NCI-H510A treated with DMSO at 0.1 percent for 48 hours (cell line): Measurements from ENCODE around the gene RNGTT.
"Not testable (repeated sequence)": the region's sequence is repeated elsewhere in the genome, so short reads cannot be mapped to it uniquely, and the experiment has no call there.

Experiments used
- DNase-seq: peaks from one replicate; lab custom pipeline; 2025; lab: John Stamatoyannopoulos, UW

The RNGTT gene

GRCh38 chr6:88808381-88808780, 155.0 kb downstream of the RNGTT start:
- no peak for DNase-seq

- DNase-seq: no peak
Observed at GRCh38 chr6:88807622-88808021, 155.8 kb downstream of the RNGTT start.

GRCh38 chr6:88806728-88807127, 156.7 kb downstream of the RNGTT start:
- DNase-seq: no peak

GRCh38 chr6:88804701-88805100, 158.7 kb downstream of the RNGTT start:
- no peak for DNase-seq

- DNase-seq: no peak
Observed at GRCh38 chr6:88785478-88785877, 177.9 kb downstream of the RNGTT start.

- peak; percentile 48 for DNase-seq
Observed at GRCh38 chr6:88780714-88781389, 182.6 kb downstream of the RNGTT start.

- no peak for DNase-seq
Observed at GRCh38 chr6:88775866-88776571, 187.4 kb downstream of the RNGTT start.

- DNase-seq: not testable (repeated sequence)
Observed at GRCh38 chr6:88768114-88768513, 195.3 kb downstream of the RNGTT start.

- DNase-seq: no peak
Observed at GRCh38 chr6:88764081-88764480, 199.3 kb downstream of the RNGTT start.

GRCh38 chr6:88763160-88763559, 200.3 kb downstream of the RNGTT start:
- DNase-seq: no peak

- DNase-seq: no peak
Observed at GRCh38 chr6:88761237-88762031, 202.0 kb downstream of the RNGTT start.

GRCh38 chr6:88760091-88760490, 203.3 kb downstream of the RNGTT start:
- DNase-seq: no peak

GRCh38 chr6:88750936-88751335, 212.5 kb downstream of the RNGTT start:
- DNase-seq: no peak

GRCh38 chr6:88749849-88750248, 213.6 kb downstream of the RNGTT start:
- DNase-seq: no peak

GRCh38 chr6:88748141-88748540, 215.3 kb downstream of the RNGTT start:
- DNase-seq: no peak

GRCh38 chr6:88741939-88742338, 221.5 kb downstream of the RNGTT start:
- no peak for DNase-seq

GRCh38 chr6:88741071-88741470, 222.3 kb downstream of the RNGTT start:
- DNase-seq: no peak

GRCh38 chr6:88734544-88734943, 228.9 kb downstream of the RNGTT start:
- no peak for DNase-seq

- no peak for DNase-seq
Observed at GRCh38 chr6:88730611-88731011, 232.8 kb downstream of the RNGTT start.

GRCh38 chr6:88728756-88729155, 234.7 kb downstream of the RNGTT start:
- no peak for DNase-seq

GRCh38 chr6:88726409-88726808, 237.0 kb downstream of the RNGTT start:
- DNase-seq: not testable (repeated sequence)

- no peak for DNase-seq
Observed at GRCh38 chr6:88725111-88725975, 238.1 kb downstream of the RNGTT start.
